ENCODE results near the gene DNMT3B.

DNA sequence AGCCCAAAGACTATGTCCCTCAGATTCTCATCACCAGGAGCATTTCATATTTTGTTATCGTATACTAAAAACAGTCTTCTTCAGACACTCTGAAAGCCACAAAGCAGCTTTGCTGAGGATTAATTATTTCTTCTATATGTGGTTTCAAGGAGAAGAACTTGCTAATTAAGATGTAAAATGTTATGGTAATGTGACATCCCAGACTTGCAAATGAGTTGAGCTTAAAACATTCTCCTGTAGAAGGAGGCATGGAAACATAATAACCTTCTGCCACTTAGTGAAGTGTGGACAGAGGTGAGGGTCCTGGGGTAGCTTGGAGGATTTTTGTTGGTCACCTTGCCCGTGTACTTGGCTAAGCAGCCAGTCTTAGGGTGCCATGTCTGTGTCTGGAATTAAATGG is 40.9 kb downstream of the DNMT3B start:
- TF ChIP-seq EZH2 (IDR thresholded peaks at IDR 0.05; ENCODE audit: low read depth, unreplicated experiment) (no peak), POLR2AphosphoS5 (IDR thresholded peaks at IDR 0.05; ENCODE audit: low read depth) (no peak; the same call in 1 of the 2 replicates), CREB1 (CRISPR knock-in tag; IDR thresholded peaks at IDR 0.05; ENCODE audit: low read depth) (no peak), EZH2phosphoT487 (IDR thresholded peaks at IDR 0.05; ENCODE audit: unreplicated experiment) (no peak)
- TF ChIP-seq, protein P1, sequence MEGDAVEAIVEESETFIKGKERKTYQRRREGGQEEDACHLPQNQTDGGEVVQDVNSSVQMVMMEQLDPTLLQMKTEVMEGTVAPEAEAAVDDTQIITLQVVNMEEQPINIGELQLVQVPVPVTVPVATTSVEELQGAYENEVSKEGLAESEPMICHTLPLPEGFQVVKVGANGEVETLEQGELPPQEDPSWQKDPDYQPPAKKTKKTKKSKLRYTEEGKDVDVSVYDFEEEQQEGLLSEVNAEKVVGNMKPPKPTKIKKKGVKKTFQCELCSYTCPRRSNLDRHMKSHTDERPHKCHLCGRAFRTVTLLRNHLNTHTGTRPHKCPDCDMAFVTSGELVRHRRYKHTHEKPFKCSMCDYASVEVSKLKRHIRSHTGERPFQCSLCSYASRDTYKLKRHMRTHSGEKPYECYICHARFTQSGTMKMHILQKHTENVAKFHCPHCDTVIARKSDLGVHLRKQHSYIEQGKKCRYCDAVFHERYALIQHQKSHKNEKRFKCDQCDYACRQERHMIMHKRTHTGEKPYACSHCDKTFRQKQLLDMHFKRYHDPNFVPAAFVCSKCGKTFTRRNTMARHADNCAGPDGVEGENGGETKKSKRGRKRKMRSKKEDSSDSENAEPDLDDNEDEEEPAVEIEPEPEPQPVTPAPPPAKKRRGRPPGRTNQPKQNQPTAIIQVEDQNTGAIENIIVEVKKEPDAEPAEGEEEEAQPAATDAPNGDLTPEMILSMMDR (conservative IDR thresholded peaks at IDR 0.05; ENCODE audit: low read depth in 2 of 2) = no peak
- TF ChIP-seq, protein P2, sequence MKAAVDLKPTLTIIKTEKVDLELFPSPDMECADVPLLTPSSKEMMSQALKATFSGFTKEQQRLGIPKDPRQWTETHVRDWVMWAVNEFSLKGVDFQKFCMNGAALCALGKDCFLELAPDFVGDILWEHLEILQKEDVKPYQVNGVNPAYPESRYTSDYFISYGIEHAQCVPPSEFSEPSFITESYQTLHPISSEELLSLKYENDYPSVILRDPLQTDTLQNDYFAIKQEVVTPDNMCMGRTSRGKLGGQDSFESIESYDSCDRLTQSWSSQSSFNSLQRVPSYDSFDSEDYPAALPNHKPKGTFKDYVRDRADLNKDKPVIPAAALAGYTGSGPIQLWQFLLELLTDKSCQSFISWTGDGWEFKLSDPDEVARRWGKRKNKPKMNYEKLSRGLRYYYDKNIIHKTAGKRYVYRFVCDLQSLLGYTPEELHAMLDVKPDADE (IDR thresholded peaks at IDR 0.05) = no peak
- TF ChIP-seq, protein P3, sequence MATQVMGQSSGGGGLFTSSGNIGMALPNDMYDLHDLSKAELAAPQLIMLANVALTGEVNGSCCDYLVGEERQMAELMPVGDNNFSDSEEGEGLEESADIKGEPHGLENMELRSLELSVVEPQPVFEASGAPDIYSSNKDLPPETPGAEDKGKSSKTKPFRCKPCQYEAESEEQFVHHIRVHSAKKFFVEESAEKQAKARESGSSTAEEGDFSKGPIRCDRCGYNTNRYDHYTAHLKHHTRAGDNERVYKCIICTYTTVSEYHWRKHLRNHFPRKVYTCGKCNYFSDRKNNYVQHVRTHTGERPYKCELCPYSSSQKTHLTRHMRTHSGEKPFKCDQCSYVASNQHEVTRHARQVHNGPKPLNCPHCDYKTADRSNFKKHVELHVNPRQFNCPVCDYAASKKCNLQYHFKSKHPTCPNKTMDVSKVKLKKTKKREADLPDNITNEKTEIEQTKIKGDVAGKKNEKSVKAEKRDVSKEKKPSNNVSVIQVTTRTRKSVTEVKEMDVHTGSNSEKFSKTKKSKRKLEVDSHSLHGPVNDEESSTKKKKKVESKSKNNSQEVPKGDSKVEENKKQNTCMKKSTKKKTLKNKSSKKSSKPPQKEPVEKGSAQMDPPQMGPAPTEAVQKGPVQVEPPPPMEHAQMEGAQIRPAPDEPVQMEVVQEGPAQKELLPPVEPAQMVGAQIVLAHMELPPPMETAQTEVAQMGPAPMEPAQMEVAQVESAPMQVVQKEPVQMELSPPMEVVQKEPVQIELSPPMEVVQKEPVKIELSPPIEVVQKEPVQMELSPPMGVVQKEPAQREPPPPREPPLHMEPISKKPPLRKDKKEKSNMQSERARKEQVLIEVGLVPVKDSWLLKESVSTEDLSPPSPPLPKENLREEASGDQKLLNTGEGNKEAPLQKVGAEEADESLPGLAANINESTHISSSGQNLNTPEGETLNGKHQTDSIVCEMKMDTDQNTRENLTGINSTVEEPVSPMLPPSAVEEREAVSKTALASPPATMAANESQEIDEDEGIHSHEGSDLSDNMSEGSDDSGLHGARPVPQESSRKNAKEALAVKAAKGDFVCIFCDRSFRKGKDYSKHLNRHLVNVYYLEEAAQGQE (IDR thresholded peaks at IDR 0.05; ENCODE audit: unreplicated experiment) = no peak

All from GM23338 (cell line).